ENCODE measurements around the gene FITM1.

The FITM1 gene

DNA sequence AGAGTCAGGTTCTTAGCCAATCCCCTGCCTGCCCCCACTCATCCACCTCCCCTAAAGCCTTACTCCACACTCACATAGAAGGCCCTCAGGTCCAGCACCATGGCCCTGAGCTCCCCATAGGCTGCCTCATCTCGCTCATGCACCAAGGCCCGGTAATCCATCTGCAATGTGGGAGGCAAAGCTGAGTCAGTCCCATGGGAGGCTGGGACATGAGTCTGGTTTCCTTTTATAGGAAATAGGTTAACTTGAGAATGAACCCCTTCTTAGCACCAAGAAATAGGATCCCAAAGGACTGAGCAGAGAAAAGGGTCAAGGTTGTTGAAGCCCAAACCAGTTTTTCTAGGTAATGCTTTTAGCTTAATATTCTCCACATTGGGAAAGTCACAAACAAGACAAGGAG lies 13.1 kb downstream of the FITM1 start:
- H3K27me3 ChIP-seq (ENCODE audit: control insufficient read depth, insufficient read depth, low read length): no peaks in the 10 kb centered on the region
- H3K9me3 ChIP-seq (ENCODE audit: control insufficient read depth, low read length): no peaks in the 10 kb centered on the region
- no peaks in the 10 kb centered on the region for H3K36me3 ChIP-seq (ENCODE audit: control insufficient read depth, insufficient read depth, low read length)
- H3K4me1 ChIP-seq: peaks cover 17% of the 10 kb centered on the region
- H3K4me2 ChIP-seq (ENCODE audit: low read length): no peak overlapping the region
- no peak overlapping the region for H3K27ac ChIP-seq
- no peak overlapping the region for H2AFZ ChIP-seq
- no peak overlapping the region for H3K4me3 ChIP-seq (ENCODE audit: low read depth, low read length)
- H3K79me2 ChIP-seq: peaks cover 14% of the 10 kb centered on the region
- TF ChIP-seq, protein P1, sequence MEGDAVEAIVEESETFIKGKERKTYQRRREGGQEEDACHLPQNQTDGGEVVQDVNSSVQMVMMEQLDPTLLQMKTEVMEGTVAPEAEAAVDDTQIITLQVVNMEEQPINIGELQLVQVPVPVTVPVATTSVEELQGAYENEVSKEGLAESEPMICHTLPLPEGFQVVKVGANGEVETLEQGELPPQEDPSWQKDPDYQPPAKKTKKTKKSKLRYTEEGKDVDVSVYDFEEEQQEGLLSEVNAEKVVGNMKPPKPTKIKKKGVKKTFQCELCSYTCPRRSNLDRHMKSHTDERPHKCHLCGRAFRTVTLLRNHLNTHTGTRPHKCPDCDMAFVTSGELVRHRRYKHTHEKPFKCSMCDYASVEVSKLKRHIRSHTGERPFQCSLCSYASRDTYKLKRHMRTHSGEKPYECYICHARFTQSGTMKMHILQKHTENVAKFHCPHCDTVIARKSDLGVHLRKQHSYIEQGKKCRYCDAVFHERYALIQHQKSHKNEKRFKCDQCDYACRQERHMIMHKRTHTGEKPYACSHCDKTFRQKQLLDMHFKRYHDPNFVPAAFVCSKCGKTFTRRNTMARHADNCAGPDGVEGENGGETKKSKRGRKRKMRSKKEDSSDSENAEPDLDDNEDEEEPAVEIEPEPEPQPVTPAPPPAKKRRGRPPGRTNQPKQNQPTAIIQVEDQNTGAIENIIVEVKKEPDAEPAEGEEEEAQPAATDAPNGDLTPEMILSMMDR (IDR thresholded peaks at IDR 0.05): no peak
- H3K9ac ChIP-seq: no peak overlapping the region

DNA sequence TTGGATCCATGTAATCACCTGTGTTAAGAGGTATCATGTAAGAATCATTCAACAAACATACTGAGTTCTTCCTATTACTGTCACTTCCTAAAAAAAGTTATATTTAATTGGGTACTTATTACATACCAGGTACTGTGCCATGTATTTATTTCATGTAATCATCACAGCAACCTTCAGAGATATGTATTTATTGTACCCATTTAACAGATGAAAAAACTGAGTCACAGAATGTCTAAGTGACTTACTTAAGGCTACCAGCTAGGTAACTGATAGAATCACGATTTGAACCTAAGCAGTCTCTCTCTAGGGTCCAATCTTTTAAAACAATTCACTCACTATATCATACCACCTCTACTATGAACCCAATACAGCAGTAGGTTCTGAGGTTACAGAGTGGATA lies 14.0 kb downstream of the FITM1 start:
- H3K27me3 ChIP-seq (ENCODE audit: control insufficient read depth, insufficient read depth, low read length): no peaks in the 10 kb centered on the region
- no peak overlapping the region for H3K9ac ChIP-seq
- no peak overlapping the region for H3K4me2 ChIP-seq (ENCODE audit: low read length)
- H3K4me1 ChIP-seq: peaks cover 15% of the 10 kb centered on the region
- no peaks in the 10 kb centered on the region for H3K9me3 ChIP-seq (ENCODE audit: control insufficient read depth, low read length)
- TF ChIP-seq, protein P1 (IDR thresholded peaks at IDR 0.05): no peak
- no peak overlapping the region for H2AFZ ChIP-seq
- no peak overlapping the region for H3K4me3 ChIP-seq (ENCODE audit: low read depth, low read length)
- no peak overlapping the region for H3K27ac ChIP-seq
- no peaks in the 10 kb centered on the region for H3K36me3 ChIP-seq (ENCODE audit: control insufficient read depth, insufficient read depth, low read length)
- peaks cover 13% of the 10 kb centered on the region for H3K79me2 ChIP-seq

DNA sequence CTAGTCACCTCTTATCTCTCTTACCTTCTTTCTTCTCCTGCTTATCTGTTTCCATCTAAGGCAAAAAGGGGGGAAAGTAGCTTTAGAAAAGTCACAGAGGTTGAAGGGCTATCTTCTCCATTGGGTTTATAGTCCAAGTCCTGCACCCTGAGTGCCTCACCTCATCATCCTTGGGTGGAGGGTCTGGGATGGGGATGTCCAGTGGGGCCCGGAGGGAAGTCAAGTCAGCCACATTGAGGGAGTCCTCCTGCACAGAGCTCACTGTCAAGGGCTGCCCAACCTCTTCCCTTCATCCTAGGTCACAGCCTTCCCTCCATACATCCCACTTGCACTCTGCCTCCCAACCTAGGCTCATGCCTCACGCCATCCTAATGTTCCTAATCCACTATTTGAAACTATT lies 14.8 kb downstream of the FITM1 start:
- Histone ChIP-seq H3K36me3 (ENCODE audit: control insufficient read depth, insufficient read depth, low read length) (no peaks in the 10 kb centered on the region), H3K79me2 (peaks cover 18% of the 10 kb centered on the region), H3K27me3 (ENCODE audit: control insufficient read depth, insufficient read depth, low read length) (no peaks in the 10 kb centered on the region), H2AFZ (no peak overlapping the region), H3K9me3 (ENCODE audit: control insufficient read depth, low read length) (no peaks in the 10 kb centered on the region), H3K9ac (no peak overlapping the region), H3K4me1 (peaks cover 14% of the 10 kb centered on the region), H3K4me3 (ENCODE audit: low read depth, low read length) (no peak overlapping the region), H3K4me2 (ENCODE audit: low read length) (peak overlapping the region; percentile 65), H3K27ac (peak overlapping the region; percentile 93)
- TF ChIP-seq, protein P1 (IDR thresholded peaks at IDR 0.05): no peak

DNA sequence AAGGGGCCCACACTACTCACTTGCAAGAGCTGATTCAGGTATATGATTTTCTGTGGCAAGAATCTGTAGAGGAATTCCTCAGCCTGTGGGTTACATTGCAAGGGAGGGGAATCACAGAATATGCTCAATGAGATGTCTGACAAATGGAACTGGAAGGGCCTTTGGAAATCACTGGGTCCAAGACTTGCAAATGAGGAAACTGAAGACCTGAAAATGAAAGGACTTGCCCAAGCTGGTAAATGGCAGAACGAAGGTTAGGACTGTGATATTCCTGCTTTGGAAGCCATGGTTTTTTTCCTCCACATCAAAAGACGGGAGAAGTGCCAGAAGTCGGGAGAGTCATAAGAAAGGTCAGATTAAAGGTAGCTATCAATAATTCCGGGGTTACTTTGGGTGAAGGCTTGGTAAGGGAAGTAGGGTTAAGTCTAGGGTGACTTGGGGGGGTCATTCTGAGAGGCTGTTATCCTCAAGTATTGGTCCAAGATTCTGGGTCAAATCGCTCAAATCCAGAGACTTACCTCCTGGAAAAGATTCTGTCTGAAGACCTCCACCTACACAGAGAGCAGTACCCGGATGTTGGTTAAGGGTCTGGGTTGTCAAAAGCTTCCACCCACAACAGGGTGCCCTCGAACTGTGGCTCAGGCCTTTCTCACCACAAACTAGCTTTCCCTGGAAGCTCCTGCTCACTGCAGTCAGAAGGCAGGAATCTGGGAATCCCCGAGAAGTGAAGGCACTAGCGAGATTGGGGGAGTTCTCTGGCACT lies 15.4 kb downstream of the FITM1 start:
- peak overlapping the region; percentile 96 for H2AFZ ChIP-seq

More for the DNA sequence above, 15.4 kb downstream of the FITM1 start:
- H3K4me1 ChIP-seq: peaks cover 14% of the 10 kb centered on the region
- no peaks in the 10 kb centered on the region for H3K9me3 ChIP-seq (ENCODE audit: control insufficient read depth, low read length)
- TF ChIP-seq, protein P1 (IDR thresholded peaks at IDR 0.05): no peak
- peaks cover 18% of the 10 kb centered on the region for H3K79me2 ChIP-seq
- H3K27me3 ChIP-seq (ENCODE audit: control insufficient read depth, insufficient read depth, low read length): no peaks in the 10 kb centered on the region
- H3K4me2 ChIP-seq (ENCODE audit: low read length): peak overlapping the region; percentile 65
- H3K4me3 ChIP-seq (ENCODE audit: low read depth, low read length): peak overlapping the region; percentile 72
- no peaks in the 10 kb centered on the region for H3K36me3 ChIP-seq (ENCODE audit: control insufficient read depth, insufficient read depth, low read length)
- H3K9ac ChIP-seq: peak overlapping the region; percentile 30
- H3K27ac ChIP-seq: peak overlapping the region; percentile 93
